Body of pancreas (tissue), 4 donors: ENCODE results near the gene WWTR1.

Experiments used
- POLR2A ChIP-seq, 3 donors: fragments of 450-650 bp; IDR thresholded peaks; one replicate each; pipeline ENCODE4 v1.6.1; 2016; ENCODE audit warnings: antibody characterized with exemption in 3 of 3, mild to moderate bottlenecking in 2 of 3
- TF ChIP-seq, protein P1 (sequence below), 7 experiments: fragments of 450-650 bp in 4 of 7; fragments of 200-600 bp in 3 of 7; sonication (generic) in 3 of 7; IDR thresholded peaks; one replicate each; pipeline ENCODE4 v1.5.1; 2016 to 2019; ENCODE audit warnings: antibody characterized with exemption in 7 of 7

DNA sequence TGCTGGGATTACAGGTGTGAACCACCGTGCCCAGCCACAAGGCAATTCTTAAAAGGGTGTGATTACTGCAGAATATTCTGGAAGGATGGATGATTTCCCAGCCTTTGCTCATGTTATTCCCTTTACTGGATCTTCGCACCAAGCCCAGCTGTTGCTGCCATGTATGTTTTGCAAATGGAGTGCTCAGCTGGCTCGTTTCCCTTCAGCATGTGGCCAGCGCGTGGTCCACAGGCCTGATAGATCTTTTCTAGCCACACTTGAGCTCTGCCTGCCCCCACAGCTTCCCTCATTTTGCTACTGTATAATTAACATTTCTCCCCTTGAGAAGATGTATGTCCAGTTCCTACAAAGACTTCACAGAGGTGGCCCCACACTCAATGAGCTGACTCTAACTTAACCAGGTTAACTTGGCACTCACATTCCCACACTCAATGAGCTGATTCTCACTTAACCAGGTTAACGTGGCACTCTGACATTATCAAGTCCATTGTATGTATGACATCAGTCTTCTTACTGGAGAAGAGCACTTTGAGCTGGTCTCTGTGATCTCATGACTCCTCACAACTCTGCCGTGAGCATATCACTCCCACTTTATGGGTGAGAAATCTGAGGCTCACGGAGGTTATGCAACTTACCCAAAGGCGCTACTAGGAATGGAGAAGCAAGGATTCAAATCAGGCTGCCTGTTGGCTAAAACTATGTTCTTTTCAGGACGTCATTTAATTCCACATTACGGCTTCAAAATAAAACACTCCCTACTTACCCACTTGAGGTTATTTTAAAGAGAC is 134.1 kb downstream of the WWTR1 start:
- TF ChIP-seq, protein P1, sequence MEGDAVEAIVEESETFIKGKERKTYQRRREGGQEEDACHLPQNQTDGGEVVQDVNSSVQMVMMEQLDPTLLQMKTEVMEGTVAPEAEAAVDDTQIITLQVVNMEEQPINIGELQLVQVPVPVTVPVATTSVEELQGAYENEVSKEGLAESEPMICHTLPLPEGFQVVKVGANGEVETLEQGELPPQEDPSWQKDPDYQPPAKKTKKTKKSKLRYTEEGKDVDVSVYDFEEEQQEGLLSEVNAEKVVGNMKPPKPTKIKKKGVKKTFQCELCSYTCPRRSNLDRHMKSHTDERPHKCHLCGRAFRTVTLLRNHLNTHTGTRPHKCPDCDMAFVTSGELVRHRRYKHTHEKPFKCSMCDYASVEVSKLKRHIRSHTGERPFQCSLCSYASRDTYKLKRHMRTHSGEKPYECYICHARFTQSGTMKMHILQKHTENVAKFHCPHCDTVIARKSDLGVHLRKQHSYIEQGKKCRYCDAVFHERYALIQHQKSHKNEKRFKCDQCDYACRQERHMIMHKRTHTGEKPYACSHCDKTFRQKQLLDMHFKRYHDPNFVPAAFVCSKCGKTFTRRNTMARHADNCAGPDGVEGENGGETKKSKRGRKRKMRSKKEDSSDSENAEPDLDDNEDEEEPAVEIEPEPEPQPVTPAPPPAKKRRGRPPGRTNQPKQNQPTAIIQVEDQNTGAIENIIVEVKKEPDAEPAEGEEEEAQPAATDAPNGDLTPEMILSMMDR (IDR thresholded peaks at IDR 0.05) = no peak
- TF ChIP-seq POLR2A (IDR thresholded peaks at IDR 0.05) = no peak
